Activated effector memory CD4-positive, alpha-beta T cell treated with anti-CD3 and anti-CD28 coated beads, Interleukin-2, amount 50 U/mL, for 16 hours (primary cell): Measurements from ENCODE around the gene PLSCR1.
"Not testable (repeated sequence)": the region's sequence is repeated elsewhere in the genome, so short reads cannot be mapped to it uniquely, and the experiment has no call there.

Experiments
- DNase-seq: peaks from one replicate; pipeline ENCODE4 v3.0.0-alpha.2; 2020

Gene PLSCR1

DNA sequence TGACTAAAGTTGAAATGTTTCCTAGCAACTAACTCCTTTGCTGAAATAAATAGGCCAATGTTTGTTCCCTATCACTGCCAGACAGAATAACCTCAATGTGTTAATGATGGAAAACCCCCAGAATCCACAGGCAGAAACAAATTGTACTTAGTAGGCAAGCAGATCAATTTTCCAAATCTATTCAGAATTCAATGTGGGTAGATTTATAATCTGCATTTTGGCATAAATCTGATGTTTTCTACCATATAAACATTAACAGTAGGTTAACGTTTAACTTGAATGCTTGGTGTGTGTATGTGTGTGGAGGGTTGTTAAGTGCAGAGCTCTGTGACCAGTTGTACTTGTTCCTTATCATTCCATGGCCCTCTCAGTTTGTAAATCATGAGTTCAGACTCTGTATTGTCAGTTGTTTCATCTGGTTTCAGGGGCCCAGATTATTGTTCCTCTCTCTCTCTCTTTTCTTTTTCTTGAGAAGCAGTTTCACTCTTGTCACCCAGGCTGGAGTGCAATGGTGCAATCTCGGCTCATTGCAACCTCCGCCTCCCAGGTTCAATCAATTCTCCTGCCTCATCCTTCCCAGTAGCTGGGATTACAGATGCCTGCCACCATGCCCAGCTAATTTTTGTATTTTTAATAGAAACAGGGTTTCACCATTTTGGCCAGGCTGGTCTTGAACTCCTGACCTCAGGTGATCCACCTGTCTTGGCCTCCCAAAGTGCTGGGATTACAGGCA, 32.8 kb downstream of the PLSCR1 start:
- no peak for DNase-seq

DNA sequence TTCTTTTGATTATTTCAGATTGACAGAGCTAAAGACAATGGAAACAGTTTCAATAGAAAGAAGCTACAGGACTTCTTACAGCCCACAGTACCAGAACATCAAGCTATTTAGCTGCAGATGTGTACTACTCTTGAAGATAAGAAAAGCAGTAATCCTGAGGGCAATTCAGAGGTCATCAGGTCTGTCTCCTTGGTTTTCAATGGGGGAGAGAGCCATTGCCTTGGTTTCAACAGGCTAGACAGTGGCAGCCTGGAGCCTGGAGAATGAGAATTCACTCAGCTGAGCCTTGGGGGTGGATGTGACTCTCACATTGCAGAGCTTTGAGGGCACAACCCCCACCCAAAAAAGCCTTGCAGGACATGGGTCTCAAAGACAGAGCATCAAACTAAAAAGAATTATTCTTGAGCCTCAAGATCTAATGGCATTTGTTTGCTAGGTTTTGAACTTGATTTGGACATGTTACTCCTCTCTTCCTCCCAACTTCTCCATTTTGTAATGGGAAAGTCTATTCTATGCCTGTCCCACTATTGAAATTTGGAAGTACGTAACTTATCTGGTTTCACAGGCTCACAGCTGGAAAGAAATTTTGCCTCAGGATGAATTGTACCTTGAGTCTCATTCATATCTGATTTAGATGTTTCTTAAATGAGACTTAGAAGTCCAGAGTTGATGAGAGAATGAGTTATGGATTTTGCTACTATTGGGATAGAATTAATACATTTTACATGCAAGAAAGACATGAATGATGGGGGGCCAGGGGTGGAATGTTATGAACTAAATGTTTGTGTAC, 36.9 kb downstream of the PLSCR1 start:
- DNase-seq, result no peak

DNA sequence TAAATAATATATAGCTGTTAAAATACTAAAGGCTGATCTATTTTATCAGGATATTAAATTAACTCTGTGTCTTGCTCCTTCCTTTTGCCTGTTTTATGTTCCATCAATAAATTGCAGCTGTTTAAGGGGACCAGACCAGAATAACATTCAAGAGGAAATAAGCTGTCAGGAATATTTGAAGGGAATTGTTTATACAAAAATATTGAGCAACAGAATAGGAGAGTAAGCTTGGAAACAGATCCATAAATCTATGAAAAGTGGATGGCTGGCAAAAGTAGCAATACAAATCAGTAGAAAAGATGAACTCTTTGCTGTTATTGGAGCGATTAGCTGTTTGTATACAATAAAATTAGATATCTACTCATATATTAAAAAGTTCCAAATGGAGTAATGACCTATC, 38.9 kb downstream of the PLSCR1 start:
- DNase-seq, result no peak

GRCh38 chr3:146504498-146505197, 39.8 kb downstream of the PLSCR1 start:
- DNase-seq, result no peak

GRCh38 chr3:146503461-146504202, 40.8 kb downstream of the PLSCR1 start:
- no peak for DNase-seq

GRCh38 chr3:146502887-146503460, 41.4 kb downstream of the PLSCR1 start:
- no peak for DNase-seq

GRCh38 chr3:146501752-146502151, 42.7 kb downstream of the PLSCR1 start:
- DNase-seq, result no peak

DNA sequence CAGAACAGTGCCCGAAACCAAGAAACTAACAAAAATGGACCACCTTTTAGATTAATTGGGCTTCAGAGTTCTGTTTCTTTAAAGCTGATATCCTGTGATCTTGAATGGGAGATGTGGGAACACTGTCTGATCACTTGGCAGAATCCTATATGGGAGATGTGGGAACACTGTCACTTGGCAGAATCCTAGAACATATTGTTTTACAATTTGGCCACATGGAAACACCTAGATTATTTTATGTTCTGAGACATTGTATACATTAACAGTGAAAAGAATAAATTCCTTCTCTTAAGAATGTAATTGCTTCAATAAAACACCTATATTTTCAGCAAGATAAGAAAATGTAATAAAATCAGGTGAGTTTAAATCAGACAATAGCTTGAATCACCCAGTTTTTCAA, 44.7 kb downstream of the PLSCR1 start:
- DNase-seq, result no peak

- no peak for DNase-seq
Measured at GRCh38 chr3:146498002-146498736, 46.2 kb downstream of the PLSCR1 start.

DNA sequence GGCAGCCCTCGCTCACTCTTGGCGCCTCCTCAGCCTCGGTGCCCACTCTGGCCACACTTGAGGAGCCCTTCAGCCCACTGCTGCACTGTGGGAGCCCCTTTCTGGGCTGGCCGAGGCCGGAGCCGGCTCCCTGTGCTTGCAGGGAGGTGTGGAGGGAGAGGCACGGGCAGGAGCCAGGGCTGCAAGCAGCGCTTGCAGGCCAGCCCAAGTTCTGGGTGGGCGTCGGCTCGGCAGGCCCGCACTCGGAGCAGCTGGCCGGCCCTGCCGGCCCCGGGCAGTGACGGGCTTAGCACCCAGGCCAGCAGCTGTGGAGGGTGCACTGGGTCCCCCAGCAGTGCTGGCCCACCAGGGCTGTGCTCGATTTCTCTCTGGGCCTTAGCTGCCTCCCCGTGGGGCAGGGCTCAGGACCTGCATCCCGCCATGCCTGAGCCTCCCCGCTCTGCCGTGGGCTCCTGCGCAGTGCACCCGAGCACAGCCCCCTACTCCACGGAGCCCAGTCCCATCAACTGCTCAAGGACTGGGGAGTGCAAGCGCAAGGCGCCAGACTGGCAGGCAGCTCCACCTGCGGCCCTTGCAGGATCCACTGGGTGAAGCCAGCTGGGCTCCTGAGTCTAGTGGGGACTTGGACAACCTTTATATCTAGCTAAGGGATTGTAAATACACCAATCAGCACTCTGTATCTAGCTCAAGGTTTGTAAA, 47.1 kb downstream of the PLSCR1 start:
- DNase-seq, result not testable (repeated sequence)

DNA sequence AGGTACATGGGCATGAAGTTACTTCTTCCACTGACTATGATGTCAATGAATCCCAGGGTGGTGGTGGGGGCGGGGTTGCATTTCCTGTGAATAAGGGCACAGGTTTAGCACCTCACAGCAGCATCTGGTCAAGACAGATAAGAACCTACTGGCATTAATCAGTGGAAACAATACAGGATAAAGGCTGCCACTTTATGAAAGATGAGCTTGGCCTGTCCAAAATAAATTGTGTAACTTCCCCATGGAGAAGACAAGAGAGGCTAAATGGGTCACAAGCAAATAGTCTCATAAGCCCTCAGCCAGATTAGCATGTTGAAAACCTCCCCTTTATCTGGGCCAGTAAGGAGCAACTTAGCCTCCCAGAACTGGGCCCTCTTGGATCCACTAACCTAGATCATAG, 47.7 kb downstream of the PLSCR1 start:
- DNase-seq, result no peak

GRCh38 chr3:146496251-146496650, 48.2 kb downstream of the PLSCR1 start:
- no peak for DNase-seq

DNA sequence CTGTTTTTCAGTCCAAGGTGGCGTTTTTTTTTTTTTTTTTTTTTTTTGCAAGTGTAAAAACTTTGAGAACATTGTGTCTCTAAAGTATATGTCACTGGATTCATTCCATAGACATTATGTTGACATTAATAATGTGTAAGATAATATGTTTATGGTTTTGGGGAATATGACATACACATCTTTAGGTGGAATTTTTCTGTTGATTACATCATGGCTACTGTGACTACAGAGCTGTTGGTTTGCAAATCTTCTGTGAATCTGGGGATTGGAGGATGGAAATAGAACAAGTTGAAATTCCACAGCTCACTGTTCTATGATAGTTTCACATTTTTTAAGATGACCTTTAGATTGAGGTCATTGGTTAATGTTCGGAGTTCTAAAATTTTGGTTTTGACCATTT, 50.6 kb downstream of the PLSCR1 start:
- DNase-seq, result no peak

DNA sequence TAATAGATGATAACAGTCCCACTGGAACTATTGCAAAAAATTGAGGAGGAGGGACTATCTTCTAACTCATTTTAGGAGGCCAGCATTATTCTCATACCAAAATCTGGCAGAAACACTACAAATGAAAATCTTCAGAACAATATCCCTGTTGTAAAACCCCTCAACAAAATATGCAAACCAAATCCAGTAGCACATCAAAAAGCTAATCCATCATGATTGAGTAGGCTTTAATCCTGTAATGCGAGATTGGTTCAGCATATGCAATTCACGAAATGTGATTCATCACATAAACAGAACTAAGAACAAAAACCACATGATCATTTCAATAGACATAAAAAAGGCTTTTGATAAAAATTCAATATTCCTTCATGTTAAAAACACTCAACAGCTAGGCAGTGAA, 51.2 kb downstream of the PLSCR1 start:
- DNase-seq, result no peak

- DNase-seq, result no peak
Measured at GRCh38 chr3:146491303-146491702, 53.1 kb downstream of the PLSCR1 start.

GRCh38 chr3:146485297-146485696, 59.1 kb downstream of the PLSCR1 start:
- no peak for DNase-seq

- DNase-seq, result no peak
Measured at GRCh38 chr3:146476094-146476740, 68.2 kb downstream of the PLSCR1 start.

GRCh38 chr3:146474976-146475375, 69.4 kb downstream of the PLSCR1 start:
- DNase-seq, result not testable (repeated sequence)

DNA sequence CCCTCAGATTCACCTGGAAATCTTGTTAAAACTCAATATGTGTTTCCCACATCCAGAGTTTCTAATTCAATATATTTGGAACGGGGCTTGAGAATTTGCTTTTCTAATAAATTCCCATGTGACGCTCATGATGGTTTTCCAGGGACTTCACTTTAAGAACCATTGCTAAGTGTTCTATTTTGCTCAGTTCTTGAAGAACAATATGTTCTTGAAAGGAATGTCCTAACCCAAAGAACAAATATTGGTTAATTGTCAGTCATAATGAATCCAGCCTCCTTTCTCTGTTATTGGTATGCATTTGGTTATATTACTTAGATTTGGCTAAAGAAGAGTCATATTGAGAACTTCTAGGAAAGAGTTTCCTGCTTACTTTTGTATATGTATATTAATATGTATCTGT, 70.7 kb downstream of the PLSCR1 start:
- no peak for DNase-seq

DNA sequence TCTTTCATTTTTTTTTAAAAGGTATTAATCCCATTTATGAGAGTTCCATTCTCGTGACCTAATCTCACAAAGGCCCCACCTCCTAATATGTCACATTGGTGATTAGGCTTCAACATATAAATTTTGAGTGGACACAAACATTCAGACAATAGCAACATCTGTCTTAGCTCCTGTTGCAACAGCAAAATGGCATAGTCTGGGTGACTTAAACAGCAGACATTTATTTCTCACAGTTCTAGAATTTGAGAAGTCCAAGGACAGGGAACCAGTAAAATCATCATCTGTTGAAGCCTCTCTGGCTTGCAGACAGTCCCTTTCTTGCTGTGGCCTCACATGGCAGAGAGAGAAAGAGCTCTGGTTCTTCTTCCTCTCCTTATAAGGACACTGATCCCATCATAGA, 71.8 kb downstream of the PLSCR1 start:
- no peak for DNase-seq

GRCh38 chr3:146471012-146471411, 73.4 kb downstream of the PLSCR1 start:
- no peak for DNase-seq
